T-cell (primary cell): Measurements from ENCODE around the gene NPRL2. TPM values are rescaled to one million over a fixed set of nuclear protein-coding genes. Genes with fewer than 3 reads are reported as not detected.

Experiments used
- ATAC-seq, 4 experiments: fragments of 200-7000 bp in 3 of 4; fragments of 150-1000 bp in 1 of 4; cut with Tn5 transposase; replicated peaks in 1 of 4; 1 replicate in 3 of 4; 2 replicates in 1 of 4; pipeline ENCODE4 v1.10.0; 2021; ENCODE audit warnings: moderate library complexity in 3 of 4, mild to moderate bottlenecking in 2 of 4, moderate number of reproducible peaks in 1 of 4
- CTCF ChIA-PET, 2 donors: fragments of 300-600 bp; sonication (Branson Sonifier 250); formaldehyde crosslinking; loops; one replicate each; lab custom pipeline; 2022; ENCODE audit warnings: antibody characterized with exemption in 2 of 2; lab: Charles Lee
- POLR2A ChIA-PET, 2 donors: fragments of 300-600 bp; sonication (Branson Sonifier 250); formaldehyde crosslinking; loops; one replicate each; lab custom pipeline; 2022; ENCODE audit warnings: antibody characterized with exemption in 2 of 2; lab: Charles Lee
- DNase-seq, 35 experiments: peaks; one replicate each; pipeline versions ENCODE4 v3.0.0 to v3.0.0-alpha.2; 2013 to 2023
- H3K27ac ChIP-seq: one replicate; pipeline ENCODE4 v1.5.1; 2013; ENCODE audit warnings: low read length
- H3K27me3 ChIP-seq, 2 experiments: replicated peaks in 1 of 2; 1 replicate in 1 of 2; 2 replicates in 1 of 2; pipeline versions ENCODE4 v1.6.1 to v1.7.0; 2013; ENCODE audit warnings: low read length in 1 of 2, mixed read lengths in 1 of 2; ENCODE audit not compliant: control insufficient read depth in 2 of 2, insufficient read depth in 2 of 2; ENCODE audit errors: extremely low read depth in 1 of 2
- H3K36me3 ChIP-seq, 2 donors: 1 replicate in 1 of 2; 2 replicates in 1 of 2; pipeline versions ENCODE4 v1.6.1 to v1.7.0; 2013; ENCODE audit warnings: low read length in 1 of 2; ENCODE audit not compliant: control insufficient read depth in 2 of 2, insufficient read depth in 1 of 2; ENCODE audit errors: extremely low read depth in 1 of 2
- H3K4me1 ChIP-seq, 2 experiments: 1 replicate in 1 of 2; 2 replicates in 1 of 2; pipeline versions ENCODE4 v1.6.1 to v1.7.0; 2013; ENCODE audit warnings: low read length in 2 of 2, mixed read lengths in 1 of 2; ENCODE audit not compliant: insufficient read depth in 2 of 2, control insufficient read depth in 1 of 2; ENCODE audit errors: extremely low read depth in 1 of 2
- H3K4me3 ChIP-seq, 2 donors: 1 replicate in 1 of 2; 2 replicates in 1 of 2; pipeline versions ENCODE4 v1.5.1 to v1.7.0; 2013; ENCODE audit warnings: mild to moderate bottlenecking in 2 of 2, low read length in 1 of 2, moderate library complexity in 1 of 2; ENCODE audit not compliant: control insufficient read depth in 1 of 2; ENCODE audit errors: extremely low read depth in 1 of 2
- H3K9me3 ChIP-seq: 2 replicates; pipeline ENCODE4 v1.7.0; 2013
- H3K27ac Mint-ChIP-seq, 2 donors: one replicate each; pipeline ENCODE4 v1.8.0; 2020 to 2021; ENCODE audit warnings: mild to moderate bottlenecking in 2 of 2, mixed read lengths in 2 of 2
- H3K27me3 Mint-ChIP-seq, 2 donors: one replicate each; pipeline ENCODE4 v1.8.0; 2021 to 2022; ENCODE audit warnings: mixed read lengths in 2 of 2
- H3K36me3 Mint-ChIP-seq: one replicate; pipeline ENCODE4 v1.8.0; 2021; ENCODE audit warnings: mixed read lengths
- H3K4me1 Mint-ChIP-seq, 3 donors: one replicate each; pipeline ENCODE4 v1.8.0; 2020 to 2022; ENCODE audit warnings: mixed read lengths in 3 of 3, mild to moderate bottlenecking in 1 of 3
- H3K4me3 Mint-ChIP-seq, 3 donors: one replicate each; pipeline ENCODE4 v1.8.0; 2020 to 2022; ENCODE audit warnings: mild to moderate bottlenecking in 3 of 3, mixed read lengths in 3 of 3, moderate library complexity in 3 of 3
- H3K9me3 Mint-ChIP-seq, 3 donors: one replicate each; pipeline ENCODE4 v1.8.0; 2020 to 2022; ENCODE audit warnings: mixed read lengths in 3 of 3
- WGBS: methylation state at CpG from one replicate; pipeline ENCODE4 v1.1.5; 2013; ENCODE audit warnings: missing lambda C conversion rate; ENCODE audit not compliant: insufficient coverage; 5-methylcytosine and 5-hydroxymethylcytosine counted together
- total RNA-seq, 35 experiments: library from RNA in 6 of 35; stranded (reverse) in 6 of 35; fragments of 120-200 nt in 1 of 35; gene quantifications; one replicate each; pipeline versions ENCODE4 v1.2.1 to v1.2.4 and lab custom pipeline; 2013 to 2026

The NPRL2 gene
- 10 to 100 TPM; 26.6 to 52.2 (median 48.1) TPM for total RNA-seq
- total RNA-seq (2013), result 35.8 TPM
- 13.7 to 75.8 (median 39.8) reads per million in 29 experiments for total RNA-seq (lab: John Stamatoyannopoulos, UW)

DNA sequence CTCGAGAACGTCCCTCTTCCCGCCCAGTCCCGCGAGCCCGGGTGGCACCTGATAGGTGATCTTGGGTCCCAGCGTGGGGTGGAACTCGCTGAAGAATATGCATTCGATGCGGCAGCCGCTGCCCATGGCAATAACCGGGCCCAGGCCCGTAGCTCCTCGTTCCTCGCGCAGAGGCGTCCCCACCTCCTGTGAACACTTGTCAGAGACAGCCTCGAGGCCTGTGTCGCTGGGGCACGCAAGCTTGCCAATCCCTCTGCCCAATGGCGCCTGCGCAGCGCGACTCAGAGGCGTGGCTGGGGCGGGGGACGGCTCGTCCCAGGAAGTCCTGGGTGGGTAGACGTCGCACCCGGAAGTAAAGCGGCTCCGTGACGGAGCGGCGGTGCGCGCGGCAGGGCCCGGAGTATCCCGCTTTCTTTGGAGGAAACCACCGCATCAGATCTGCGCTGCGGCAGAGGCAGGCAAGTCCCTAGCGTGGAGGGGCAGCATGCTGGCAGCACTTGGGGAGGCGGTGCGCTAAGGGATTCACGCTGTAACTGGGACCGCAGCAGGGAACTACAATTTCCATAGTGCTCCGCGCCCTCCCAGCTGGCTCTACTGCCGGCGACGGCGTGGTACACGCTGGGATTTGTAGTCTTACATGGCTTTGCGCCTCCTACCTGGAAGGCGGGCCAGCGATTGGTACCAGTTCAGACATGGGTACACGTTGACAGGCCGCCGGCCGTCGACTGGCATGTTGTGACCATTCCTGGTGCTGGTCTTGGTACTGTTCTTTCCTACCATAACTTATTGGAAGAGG lies at the start of gene NPRL2, which contains the start of gene CYB561D2:
TSS of gene NPRL2 (minus strand) at position 249 of the 796 bp plus-strand sequence. CDS start at position 126, 123 bp downstream.
TSS of gene CYB561D2 (plus strand) at position 336 of the 796 bp plus-strand sequence. CDS start 572 bp downstream, outside the sequence.
- Histone ChIP-seq H3K9me3 (no peaks in the 10 kb centered on the region), H3K27me3 (no peaks in the 10 kb centered on the region), H3K27ac (peak within 1 kb of the TSS; percentile 89), H3K36me3 (peaks cover 5 to 52% of the 10 kb centered on the region in 2 donors), H3K4me3 (peak within 1 kb of the TSS; percentile 88 to 96), H3K4me1 (peaks cover 20 to 69% of the 10 kb centered on the region in 2 experiments)
- H3K27ac Mint-ChIP-seq, result peak within 1 kb of the TSS; percentile 99 to 100
- no peaks in the 10 kb centered on the region for H3K27me3 Mint-ChIP-seq
- no peaks in the 10 kb centered on the region for H3K9me3 Mint-ChIP-seq
- peak; percentile 98 to 100 (median 99) for DNase-seq
- H3K36me3 Mint-ChIP-seq, result peaks cover 21% of the 10 kb centered on the region
- CTCF ChIA-PET, result interaction anchor here in 1 of 2 donors (1.0 to 2.1 kb wide), 8 partner anchors 9 to 261 kb away, joined by 3 to 10 read pairs (median 3); partner anchors contain the start of genes CISH, HYAL3, NAA80 and RASSF1
- H3K4me1 Mint-ChIP-seq, result peaks cover 66 to 70% (median 67%) of the 10 kb centered on the region in 3 donors
- peak; percentile 88 to 91 (median 90) for ATAC-seq
- under 1% methylated on average over 59 of the region's 64 CpGs for WGBS
- POLR2A ChIA-PET, result interaction anchor here (0.5 to 0.8 kb wide), 4 partner anchors 9 to 50 kb away, joined by 3 to 6 read pairs (median 4); no protein-coding TSS in a partner anchor
- peak within 1 kb of the TSS; percentile 94 to 99 (median 97) for H3K4me3 Mint-ChIP-seq

DNA sequence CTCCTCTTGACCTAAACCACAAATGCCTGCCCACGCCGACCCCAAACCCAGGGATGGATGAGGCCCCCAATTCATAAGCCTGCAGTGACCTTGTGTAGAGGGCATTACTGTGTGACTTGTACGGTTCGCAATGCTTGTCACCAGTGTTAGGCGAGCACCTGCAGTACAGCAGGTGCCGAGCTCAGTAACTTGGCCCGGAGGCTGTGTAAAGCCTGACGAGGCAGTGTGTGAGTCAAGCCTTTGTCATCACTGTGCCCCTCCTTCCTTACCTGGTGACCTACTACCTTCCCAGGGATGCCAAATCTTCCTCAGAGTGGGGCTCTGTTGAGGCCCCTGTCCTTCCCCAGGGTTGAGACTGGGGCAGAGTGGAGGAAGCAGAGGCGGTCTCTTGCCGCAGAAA lies 45.9 kb upstream of the NPRL2 start:
- H3K4me3 ChIP-seq, result no peak overlapping the region
- Mint-ChIP-seq H3K36me3 (no peaks in the 10 kb centered on the region), H3K4me1 (peaks cover 0 to 2% (median 0%) of the 10 kb centered on the region in 3 donors), H3K4me3 (no peak overlapping the region), H3K27ac (no peak overlapping the region), H3K27me3 (no peaks in the 10 kb centered on the region), H3K9me3 (no peaks in the 10 kb centered on the region)
- ChIA-PET POLR2A (no interaction called here), CTCF (no interaction called here)
- DNase-seq (no peak), ATAC-seq (no peak)
- H3K27me3 ChIP-seq, result peaks cover 0 to 14% of the 10 kb centered on the region in 2 experiments
- no peaks in the 10 kb centered on the region for H3K36me3 ChIP-seq
- 92% methylated on average over 9 of the region's 10 CpGs for WGBS
- H3K27ac ChIP-seq, result no peak overlapping the region
- no peaks in the 10 kb centered on the region for H3K9me3 ChIP-seq
- H3K4me1 ChIP-seq, result no peaks in the 10 kb centered on the region

DNA sequence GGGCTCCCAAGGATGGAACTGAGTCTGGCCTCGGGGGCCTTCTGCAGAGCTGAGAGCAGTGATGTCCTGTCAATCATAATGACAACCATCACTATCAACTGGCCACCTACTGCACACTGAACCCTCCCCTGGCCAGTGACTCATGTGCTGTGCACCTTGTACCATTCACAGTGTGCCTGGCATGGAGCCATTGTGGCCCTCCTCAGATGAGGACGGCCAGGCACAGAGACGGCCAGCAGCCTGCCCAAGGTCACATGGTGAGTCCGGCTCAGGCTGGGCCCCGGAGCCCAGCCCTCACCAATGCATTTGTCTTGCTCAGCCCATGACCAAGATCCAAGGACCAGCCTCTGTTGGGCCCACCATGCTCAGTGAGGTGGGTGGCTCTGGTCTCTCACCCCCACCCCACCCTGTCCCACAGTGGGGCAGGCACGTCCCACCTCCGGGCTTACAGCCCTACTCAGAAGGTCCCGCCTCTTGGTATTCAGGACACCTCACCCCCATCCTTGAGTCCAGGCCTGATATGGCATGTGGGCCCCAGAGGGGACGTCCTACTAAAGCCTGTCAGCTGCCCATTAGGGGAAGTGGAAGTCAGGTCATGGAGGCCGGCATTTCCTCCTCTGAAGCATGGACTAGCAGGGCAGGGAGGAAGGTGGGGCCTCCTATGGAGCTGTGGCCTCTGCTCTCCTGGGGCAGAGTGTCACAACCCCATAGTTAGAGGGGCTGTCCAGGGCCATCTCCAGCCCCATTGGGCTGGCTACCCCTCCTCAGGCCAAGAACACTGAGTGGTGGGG lies 44.7 kb upstream of the NPRL2 start:
- Mint-ChIP-seq H3K36me3 (no peaks in the 10 kb centered on the region), H3K4me3 (no peak overlapping the region), H3K9me3 (no peaks in the 10 kb centered on the region), H3K27me3 (no peaks in the 10 kb centered on the region), H3K4me1 (peaks cover 0 to 2% (median 0%) of the 10 kb centered on the region in 3 donors), H3K27ac (no peak overlapping the region)
- Histone ChIP-seq H3K27me3 (peaks cover 0 to 7% of the 10 kb centered on the region in 2 experiments), H3K36me3 (no peaks in the 10 kb centered on the region), H3K4me1 (no peaks in the 10 kb centered on the region), H3K9me3 (no peaks in the 10 kb centered on the region), H3K27ac (no peak overlapping the region), H3K4me3 (no peak overlapping the region)
- DNase-seq (peak in 1 of 35 experiments; percentile 5), ATAC-seq (no peak)
- CTCF ChIA-PET, result interaction anchor here in 1 of 2 donors (0.6 kb wide), 1 partner anchor 1105 kb away, joined by 4 read pairs; no protein-coding TSS in a partner anchor
- WGBS, result 83% methylated on average over 6 of the region's 10 CpGs
- POLR2A ChIA-PET, result no interaction called here

DNA sequence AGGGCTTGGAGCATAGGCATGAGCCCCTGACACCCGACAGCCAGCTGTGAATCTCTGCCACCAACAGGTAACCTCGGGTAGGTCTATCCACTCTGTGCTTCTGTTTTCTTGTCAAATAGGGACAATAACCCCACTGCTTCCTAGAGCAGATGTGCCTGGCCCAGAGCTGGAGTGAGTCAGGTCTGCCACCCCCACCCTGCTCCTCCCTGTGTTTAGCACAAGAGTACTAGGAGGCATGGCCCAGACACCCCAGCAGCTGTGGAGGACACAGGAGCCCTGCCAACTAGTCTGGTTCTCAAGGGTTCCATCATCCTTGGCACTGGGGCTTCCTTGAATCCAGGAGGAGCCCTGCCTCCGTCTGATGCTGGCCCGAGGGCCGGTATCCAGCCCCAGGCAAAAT lies 42.5 kb upstream of the NPRL2 start:
- H3K9me3 Mint-ChIP-seq, result no peaks in the 10 kb centered on the region
- H3K27ac Mint-ChIP-seq, result no peak overlapping the region
- no peaks in the 10 kb centered on the region for H3K9me3 ChIP-seq
- no peaks in the 10 kb centered on the region for H3K27me3 Mint-ChIP-seq
- ATAC-seq (no peak), DNase-seq (no peak)
- H3K4me3 ChIP-seq, result no peak overlapping the region
- no peaks in the 10 kb centered on the region for H3K36me3 Mint-ChIP-seq
- POLR2A ChIA-PET, result no interaction called here
- H3K4me1 ChIP-seq, result no peaks in the 10 kb centered on the region
- no peaks in the 10 kb centered on the region for H3K4me1 Mint-ChIP-seq
- no peak overlapping the region for H3K4me3 Mint-ChIP-seq
- 84% methylated on average over 4 of the region's 5 CpGs for WGBS
- H3K27ac ChIP-seq, result no peak overlapping the region
- H3K36me3 ChIP-seq, result no peaks in the 10 kb centered on the region
- H3K27me3 ChIP-seq, result no peaks in the 10 kb centered on the region
- CTCF ChIA-PET, result no interaction called here

- H3K4me3 ChIP-seq, result no peak overlapping the region
- WGBS, result 61% methylated on average over 3 of the region's 5 CpGs
- no peaks in the 10 kb centered on the region for H3K4me1 Mint-ChIP-seq
- no peaks in the 10 kb centered on the region for H3K27me3 Mint-ChIP-seq
- ChIA-PET POLR2A (no interaction called here), CTCF (no interaction called here)
- H3K4me1 ChIP-seq, result no peaks in the 10 kb centered on the region
- ATAC-seq, result no peak
- peaks cover 0 to 2% of the 10 kb centered on the region in 2 experiments for H3K27me3 ChIP-seq
- no peaks in the 10 kb centered on the region for H3K9me3 ChIP-seq
- no peak overlapping the region for H3K4me3 Mint-ChIP-seq
- H3K9me3 Mint-ChIP-seq, result no peaks in the 10 kb centered on the region
- DNase-seq, result no peak
- no peaks in the 10 kb centered on the region for H3K36me3 ChIP-seq
- no peak overlapping the region for H3K27ac Mint-ChIP-seq
- no peaks in the 10 kb centered on the region for H3K36me3 Mint-ChIP-seq
- H3K27ac ChIP-seq, result no peak overlapping the region
Measured at GRCh38 chr3:50392101-50392715, 41.6 kb upstream of the NPRL2 start.
